ENCODE results near the gene CCDC188. TPM values are rescaled to one million over a fixed set of nuclear protein-coding genes. Genes with fewer than 3 reads are reported as not detected.
"Not testable (repeated sequence)": the region's sequence is repeated elsewhere in the genome, so short reads cannot be mapped to it uniquely, and the experiment has no call there.

The CCDC188 gene
- polyA plus RNA-seq, 3 donors from 2014 or later: 0.66 TPM; not detected in 2

DNA sequence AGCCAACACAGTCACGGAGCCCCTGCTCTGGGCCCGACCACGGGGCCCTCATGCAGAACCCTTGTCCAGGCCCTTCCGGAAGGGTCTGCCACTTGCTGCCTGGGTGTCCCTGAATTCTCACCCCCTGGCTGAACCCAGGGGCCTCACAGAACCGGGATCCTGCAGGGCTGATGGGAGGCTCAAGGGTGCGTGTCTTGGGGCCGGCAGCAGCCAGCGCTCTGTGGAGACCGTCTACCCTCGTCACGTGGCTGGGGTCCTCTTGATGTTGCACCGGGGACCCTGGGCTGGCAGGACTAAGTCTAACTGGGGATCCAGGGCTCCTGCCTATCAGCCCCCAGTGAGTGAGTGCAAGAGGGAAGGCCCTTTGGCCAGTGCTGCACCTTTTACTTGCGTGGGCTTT lies 19.3 kb upstream of the CCDC188 start:
- H3K9me3 Mint-ChIP-seq: no peaks in the 10 kb centered on the region
- no peaks in the 10 kb centered on the region for H3K36me3 Mint-ChIP-seq
- H3K4me3 Mint-ChIP-seq: no peak overlapping the region
- H3K27ac Mint-ChIP-seq: no peak overlapping the region
- no peak for DNase-seq
- no peaks in the 10 kb centered on the region for H3K4me1 Mint-ChIP-seq
- H3K27me3 Mint-ChIP-seq (ENCODE audit: low read depth in 3 of 3): peaks cover 0 to 7% (median 4%) of the 10 kb centered on the region in 3 donors

DNA sequence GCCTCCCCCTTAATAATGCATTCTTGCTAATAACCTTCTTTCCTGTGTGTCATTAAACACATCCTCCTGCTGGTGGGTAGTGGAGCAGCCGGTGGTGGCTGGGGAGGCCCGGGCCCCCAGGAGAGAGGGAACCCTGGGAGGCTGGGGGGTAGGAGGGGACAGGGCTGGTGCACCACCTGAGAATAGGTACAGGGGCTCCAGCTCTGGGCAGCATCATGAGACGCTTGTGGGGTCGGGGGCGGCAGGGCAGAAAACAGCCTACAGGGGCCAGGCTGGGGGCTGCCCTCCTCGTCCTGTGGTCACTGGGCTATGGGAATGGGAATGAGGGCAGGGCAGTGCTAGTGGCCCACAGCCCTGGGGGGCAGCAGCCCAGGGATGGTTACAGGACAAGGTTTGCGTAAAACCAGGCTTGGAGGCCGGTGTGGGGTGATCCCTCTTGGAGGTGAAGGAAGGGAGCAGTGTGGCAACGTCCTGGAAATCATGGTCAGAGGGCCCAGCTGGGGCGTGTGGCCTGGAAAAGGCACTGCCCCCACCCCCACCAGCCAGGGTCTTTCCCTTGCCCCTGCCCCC lies 18.5 kb upstream of the CCDC188 start:
- Mint-ChIP-seq H3K36me3 (no peaks in the 10 kb centered on the region), H3K4me3 (no peak overlapping the region), H3K27me3 (ENCODE audit: low read depth in 3 of 3) (peaks cover 3 to 7% (median 5%) of the 10 kb centered on the region in 3 donors), H3K4me1 (peaks cover 0 to under 1% of the 10 kb centered on the region in 2 donors), H3K9me3 (peaks cover 0 to under 1% (median 0%) of the 10 kb centered on the region in 6 donors), H3K27ac (no peak overlapping the region)
- no peak for DNase-seq

GRCh38 chr22:20167643-20168322 lies 16.9 kb upstream of the CCDC188 start:
- Mint-ChIP-seq H3K4me3 (no peak overlapping the region), H3K9me3 (peaks cover 0 to 3% (median 0%) of the 10 kb centered on the region in 6 donors), H3K27ac (no peak overlapping the region), H3K36me3 (no peaks in the 10 kb centered on the region), H3K27me3 (ENCODE audit: low read depth in 3 of 3) (peaks cover 7 to 11% (median 7%) of the 10 kb centered on the region in 3 donors), H3K4me1 (peaks cover 0 to 2% of the 10 kb centered on the region in 2 donors)
- DNase-seq: no peak

DNA sequence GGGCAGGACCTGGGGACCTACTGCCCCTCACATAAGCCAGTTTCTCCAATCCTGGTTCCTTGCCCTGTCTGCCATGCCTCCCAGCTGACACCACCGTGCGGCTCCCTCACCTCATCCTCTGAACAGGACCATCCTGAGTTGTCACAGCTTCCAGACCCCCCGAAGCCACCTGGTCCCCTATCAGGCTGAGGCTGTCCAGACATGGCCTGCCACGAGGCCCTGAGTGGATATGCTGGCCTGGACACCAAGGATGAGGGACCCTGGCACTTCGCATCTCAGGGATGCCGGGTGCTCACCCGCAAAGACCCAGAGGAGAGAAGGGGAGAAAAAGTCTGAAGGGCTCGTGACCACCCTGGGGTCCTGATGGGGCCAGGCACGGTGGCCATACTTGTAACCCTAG lies 15.8 kb upstream of the CCDC188 start:
- Mint-ChIP-seq H3K36me3 (no peaks in the 10 kb centered on the region), H3K27ac (no peak overlapping the region), H3K27me3 (ENCODE audit: low read depth in 3 of 3) (peaks cover 5 to 11% (median 7%) of the 10 kb centered on the region in 3 donors), H3K9me3 (peaks cover 0 to 3% (median 0%) of the 10 kb centered on the region in 6 donors), H3K4me3 (no peak overlapping the region), H3K4me1 (peaks cover 0 to 2% of the 10 kb centered on the region in 2 donors)
- DNase-seq: no peak

- no peak for DNase-seq
- Mint-ChIP-seq H3K27ac (no peak overlapping the region), H3K4me3 (no peak overlapping the region), H3K9me3 (peaks cover 0 to 3% (median 0%) of the 10 kb centered on the region in 6 donors), H3K4me1 (peaks cover 0 to 2% of the 10 kb centered on the region in 2 donors), H3K27me3 (ENCODE audit: low read depth in 3 of 3) (peaks cover 5 to 11% (median 7%) of the 10 kb centered on the region in 3 donors), H3K36me3 (no peaks in the 10 kb centered on the region)
Measured at GRCh38 chr22:20165913-20166312, 15.1 kb upstream of the CCDC188 start.

DNA sequence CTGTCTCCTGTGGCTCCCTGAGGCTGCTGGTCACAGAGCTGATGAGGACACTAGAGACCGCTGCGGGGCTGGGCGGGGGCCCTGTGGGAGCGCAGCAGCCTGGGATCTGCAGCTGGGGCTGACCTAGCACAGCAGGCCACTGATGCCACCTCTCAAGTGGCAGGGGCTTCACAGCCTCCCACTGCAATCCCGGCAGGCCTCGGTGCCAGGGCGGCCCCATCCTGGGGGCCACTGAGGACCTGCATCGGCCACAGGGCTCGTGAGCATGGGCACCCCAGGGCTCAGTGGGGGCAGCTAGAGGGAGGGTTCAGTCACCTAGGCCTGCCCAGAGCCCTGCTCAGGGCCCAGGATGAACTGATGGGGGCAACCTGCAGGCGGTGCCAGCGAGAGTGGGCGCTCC lies 14.6 kb upstream of the CCDC188 start:
- DNase-seq: no peak
- peaks cover 0 to 2% of the 10 kb centered on the region in 2 donors for H3K4me1 Mint-ChIP-seq
- no peak overlapping the region for H3K27ac Mint-ChIP-seq
- H3K27me3 Mint-ChIP-seq (ENCODE audit: low read depth in 3 of 3): peaks cover 5 to 11% (median 7%) of the 10 kb centered on the region in 3 donors
- no peaks in the 10 kb centered on the region for H3K36me3 Mint-ChIP-seq
- no peak overlapping the region for H3K4me3 Mint-ChIP-seq
- peaks cover 0 to 3% (median 0%) of the 10 kb centered on the region in 6 donors for H3K9me3 Mint-ChIP-seq

- Mint-ChIP-seq H3K27me3 (ENCODE audit: low read depth in 3 of 3) (peaks cover 5 to 12% (median 7%) of the 10 kb centered on the region in 3 donors), H3K27ac (no peak overlapping the region), H3K9me3 (peaks cover 0 to 3% (median 0%) of the 10 kb centered on the region in 6 donors), H3K4me3 (no peak overlapping the region), H3K36me3 (no peaks in the 10 kb centered on the region), H3K4me1 (peaks cover 0 to 2% of the 10 kb centered on the region in 2 donors)
- no peak for DNase-seq
Measured at GRCh38 chr22:20164863-20165262, 14.0 kb upstream of the CCDC188 start.

GRCh38 chr22:20160041-20160440 lies 9.2 kb upstream of the CCDC188 start:
- no peak overlapping the region for H3K4me3 Mint-ChIP-seq
- peaks cover 0 to 3% (median 0%) of the 10 kb centered on the region in 6 donors for H3K9me3 Mint-ChIP-seq
- H3K36me3 Mint-ChIP-seq: no peaks in the 10 kb centered on the region
- DNase-seq: no peak
- peaks cover 8 to 18% (median 11%) of the 10 kb centered on the region in 3 donors for H3K27me3 Mint-ChIP-seq (ENCODE audit: low read depth in 3 of 3)
- H3K4me1 Mint-ChIP-seq: peaks cover 0 to 4% of the 10 kb centered on the region in 2 donors
- no peak overlapping the region for H3K27ac Mint-ChIP-seq

GRCh38 chr22:20159531-20159930 lies 8.7 kb upstream of the CCDC188 start:
- H3K27ac Mint-ChIP-seq: not testable (repeated sequence)

DNA sequence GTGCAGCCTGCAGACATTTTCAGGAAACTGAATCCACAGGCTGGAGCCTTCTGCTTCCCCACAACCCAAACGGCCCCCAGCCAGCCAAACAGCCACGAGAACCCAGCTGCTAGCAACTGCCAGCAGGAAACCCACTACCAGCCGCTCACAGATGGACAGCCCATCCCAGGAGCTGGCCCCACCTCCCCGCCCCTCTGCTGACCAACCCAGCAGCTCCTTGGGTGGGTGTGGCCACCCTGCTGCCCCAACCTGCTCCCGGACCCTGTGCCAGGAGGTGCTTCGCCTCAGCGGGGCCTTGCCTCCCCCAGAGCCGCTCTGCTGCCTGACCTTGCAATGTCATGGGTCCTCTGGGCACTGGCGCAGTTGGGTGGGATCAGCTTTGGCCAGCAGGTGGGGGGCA lies 8.2 kb upstream of the CCDC188 start:
- Mint-ChIP-seq H3K4me3 (no peak overlapping the region), H3K4me1 (peaks cover 0 to 2% of the 10 kb centered on the region in 2 donors), H3K36me3 (no peaks in the 10 kb centered on the region), H3K9me3 (no peaks in the 10 kb centered on the region), H3K27ac (no peak overlapping the region), H3K27me3 (ENCODE audit: low read depth in 3 of 3) (peaks cover 4 to 12% (median 6%) of the 10 kb centered on the region in 3 donors)
- no peak for DNase-seq

More at GRCh38 chr22:20159531-20159930, 8.7 kb upstream of the CCDC188 start:
- not testable (repeated sequence) for H3K9me3 Mint-ChIP-seq, H3K4me1 Mint-ChIP-seq, H3K36me3 Mint-ChIP-seq, H3K4me3 Mint-ChIP-seq, DNase-seq
- H3K27me3 Mint-ChIP-seq (ENCODE audit: low read depth in 3 of 3): peaks cover 7 to 17% (median 10%) of the 10 kb centered on the region in 3 donors

DNA sequence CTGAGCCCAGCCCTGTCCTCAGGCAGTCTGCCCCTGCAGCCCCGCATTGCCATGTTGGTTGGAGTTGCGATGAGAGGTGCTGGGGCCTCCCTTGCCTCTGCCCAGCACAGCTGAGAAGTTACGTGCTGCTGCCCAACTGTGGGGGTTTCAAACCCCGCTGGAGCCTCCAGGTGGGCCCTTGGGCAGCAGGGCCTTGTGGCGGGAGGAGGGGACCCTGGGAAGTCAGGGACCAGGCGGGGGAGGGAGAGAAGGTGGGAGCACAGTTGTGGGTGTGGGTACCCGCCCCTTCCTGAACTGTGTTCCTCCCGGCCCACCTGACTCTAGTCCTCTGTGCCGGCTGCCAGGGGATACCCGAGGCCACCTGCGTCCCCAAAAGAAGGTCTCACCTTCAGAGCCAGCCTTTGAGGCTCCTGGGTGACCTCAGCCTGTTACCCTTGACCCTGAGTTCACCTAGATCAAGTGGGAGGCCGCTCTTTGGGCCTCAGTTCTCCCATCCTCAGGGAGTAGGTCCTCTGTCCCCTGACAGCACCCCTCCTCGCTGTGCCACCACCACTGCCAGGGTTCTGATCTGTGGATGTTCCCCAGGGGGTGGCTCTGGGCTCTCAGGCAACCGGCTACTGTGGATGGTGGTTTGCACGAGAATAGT lies 7.7 kb upstream of the CCDC188 start:
- H3K4me3 Mint-ChIP-seq: no peak overlapping the region
- no peak overlapping the region for H3K27ac Mint-ChIP-seq
- H3K9me3 Mint-ChIP-seq: no peaks in the 10 kb centered on the region
- peaks cover 5 to 10% (median 6%) of the 10 kb centered on the region in 3 donors for H3K27me3 Mint-ChIP-seq (ENCODE audit: low read depth in 3 of 3)
- DNase-seq: no peak
- peaks cover 0 to 2% of the 10 kb centered on the region in 2 donors for H3K4me1 Mint-ChIP-seq
- H3K36me3 Mint-ChIP-seq: no peaks in the 10 kb centered on the region

GRCh38 chr22:20157430-20158183 lies 6.8 kb upstream of the CCDC188 start:
- DNase-seq: no peak
- Mint-ChIP-seq H3K27ac (no peak overlapping the region), H3K4me3 (no peak overlapping the region), H3K27me3 (ENCODE audit: low read depth in 3 of 3) (peaks cover 5 to 10% (median 6%) of the 10 kb centered on the region in 3 donors), H3K36me3 (no peaks in the 10 kb centered on the region), H3K4me1 (peaks cover 0 to 2% of the 10 kb centered on the region in 2 donors), H3K9me3 (no peaks in the 10 kb centered on the region)

DNA sequence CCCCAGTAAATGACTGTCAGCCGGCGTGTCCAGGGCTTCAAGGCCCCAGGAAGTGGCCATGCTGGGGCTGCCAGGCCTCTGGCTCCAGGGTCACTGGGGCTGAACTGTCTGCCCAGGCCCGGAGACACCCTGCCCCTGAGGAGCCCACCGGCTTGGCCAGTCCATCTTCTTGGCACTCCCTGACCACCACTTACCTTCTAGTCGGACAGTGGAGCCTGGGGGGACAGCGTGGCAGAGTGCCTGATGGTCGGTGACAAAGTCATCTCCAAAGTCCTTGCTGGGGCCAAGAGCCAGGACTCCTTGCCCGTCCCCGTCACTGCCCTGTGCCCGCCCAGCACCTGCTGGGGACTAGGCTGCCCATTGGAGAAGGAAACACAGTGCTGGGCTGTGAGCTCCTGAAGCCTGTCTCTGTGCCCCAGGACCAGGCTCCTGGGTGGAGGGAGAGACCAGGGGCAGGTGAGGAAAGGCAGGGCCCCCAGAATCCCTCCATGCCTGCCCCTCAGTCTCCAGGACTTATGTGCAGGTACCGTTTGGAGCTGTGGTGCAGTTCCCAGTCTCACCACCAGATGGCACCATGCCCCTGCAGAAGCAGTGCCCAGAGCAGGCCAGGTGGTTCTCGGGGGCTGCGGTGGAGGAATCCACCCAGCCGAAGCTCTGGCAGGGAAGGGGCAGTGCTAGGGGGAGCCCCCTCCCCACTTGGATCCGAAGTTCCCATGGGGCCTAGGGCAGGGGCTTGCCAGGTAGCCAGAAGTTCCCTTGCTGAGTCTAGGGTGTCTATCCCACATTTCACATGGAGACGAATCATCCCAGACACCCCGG lies 6.0 kb upstream of the CCDC188 start:
- no peak overlapping the region for H3K27ac Mint-ChIP-seq
- H3K36me3 Mint-ChIP-seq: no peaks in the 10 kb centered on the region
- peaks cover 5 to 10% (median 6%) of the 10 kb centered on the region in 3 donors for H3K27me3 Mint-ChIP-seq (ENCODE audit: low read depth in 3 of 3)
- no peak overlapping the region for H3K4me3 Mint-ChIP-seq
- peak; percentile 80 to 81 (median 81) for DNase-seq
- peaks cover 0 to 2% of the 10 kb centered on the region in 2 donors for H3K4me1 Mint-ChIP-seq
- H3K9me3 Mint-ChIP-seq: no peaks in the 10 kb centered on the region

Measured in immature natural killer cell (primary cell).